ENCODE results near the gene C1GALT1C1.
"Not testable (repeated sequence)": the region's sequence is repeated elsewhere in the genome, so short reads cannot be mapped to it uniquely, and the experiment has no call there.

Gene C1GALT1C1

GRCh38 chrX:120671963-120672362 lies 42.1 kb upstream of the C1GALT1C1 start:
- H3K27ac ChIP-seq: no peak overlapping the region
- H3K4me1 ChIP-seq: no peaks in the 10 kb centered on the region
- no peak overlapping the region for H3K9ac ChIP-seq
- H3K79me2 ChIP-seq: no peaks in the 10 kb centered on the region
- no peaks in the 10 kb centered on the region for H3K36me3 ChIP-seq (ENCODE audit: control insufficient read depth, insufficient read depth, low read length)
- H3K27me3 ChIP-seq (ENCODE audit: control insufficient read depth, insufficient read depth, low read length): no peaks in the 10 kb centered on the region
- no peak overlapping the region for H3K4me2 ChIP-seq (ENCODE audit: low read length)
- TF ChIP-seq, protein P1, sequence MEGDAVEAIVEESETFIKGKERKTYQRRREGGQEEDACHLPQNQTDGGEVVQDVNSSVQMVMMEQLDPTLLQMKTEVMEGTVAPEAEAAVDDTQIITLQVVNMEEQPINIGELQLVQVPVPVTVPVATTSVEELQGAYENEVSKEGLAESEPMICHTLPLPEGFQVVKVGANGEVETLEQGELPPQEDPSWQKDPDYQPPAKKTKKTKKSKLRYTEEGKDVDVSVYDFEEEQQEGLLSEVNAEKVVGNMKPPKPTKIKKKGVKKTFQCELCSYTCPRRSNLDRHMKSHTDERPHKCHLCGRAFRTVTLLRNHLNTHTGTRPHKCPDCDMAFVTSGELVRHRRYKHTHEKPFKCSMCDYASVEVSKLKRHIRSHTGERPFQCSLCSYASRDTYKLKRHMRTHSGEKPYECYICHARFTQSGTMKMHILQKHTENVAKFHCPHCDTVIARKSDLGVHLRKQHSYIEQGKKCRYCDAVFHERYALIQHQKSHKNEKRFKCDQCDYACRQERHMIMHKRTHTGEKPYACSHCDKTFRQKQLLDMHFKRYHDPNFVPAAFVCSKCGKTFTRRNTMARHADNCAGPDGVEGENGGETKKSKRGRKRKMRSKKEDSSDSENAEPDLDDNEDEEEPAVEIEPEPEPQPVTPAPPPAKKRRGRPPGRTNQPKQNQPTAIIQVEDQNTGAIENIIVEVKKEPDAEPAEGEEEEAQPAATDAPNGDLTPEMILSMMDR (IDR thresholded peaks at IDR 0.05): no peak
- H3K9me3 ChIP-seq (ENCODE audit: control insufficient read depth, low read length): no peaks in the 10 kb centered on the region
- H3K4me3 ChIP-seq (ENCODE audit: low read depth, low read length): no peak overlapping the region
- H2AFZ ChIP-seq: no peak overlapping the region

DNA sequence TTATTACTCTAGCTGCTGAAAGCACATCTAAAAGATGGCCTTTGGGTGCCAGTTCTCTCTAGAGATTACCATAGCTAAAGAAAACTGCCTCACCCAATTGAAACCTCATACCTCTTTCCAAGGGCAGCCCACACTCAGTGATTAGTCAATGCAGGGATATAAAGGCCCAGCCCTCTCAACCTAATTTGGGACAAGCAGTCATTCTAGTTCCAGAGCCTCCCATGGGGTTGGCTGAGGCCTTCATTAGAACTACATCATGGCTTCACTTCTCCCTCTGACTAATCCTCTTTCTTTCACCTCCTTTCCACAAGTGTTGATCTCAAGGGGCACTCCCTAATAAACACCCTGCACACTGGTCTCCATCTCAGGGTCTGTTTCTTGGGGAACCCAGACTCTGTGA lies 38.5 kb upstream of the C1GALT1C1 start:
- Histone ChIP-seq H3K79me2 (no peaks in the 10 kb centered on the region), H3K27me3 (ENCODE audit: control insufficient read depth, insufficient read depth, low read length) (no peaks in the 10 kb centered on the region)
- TF ChIP-seq, protein P1 (IDR thresholded peaks at IDR 0.05): no peak

DNA sequence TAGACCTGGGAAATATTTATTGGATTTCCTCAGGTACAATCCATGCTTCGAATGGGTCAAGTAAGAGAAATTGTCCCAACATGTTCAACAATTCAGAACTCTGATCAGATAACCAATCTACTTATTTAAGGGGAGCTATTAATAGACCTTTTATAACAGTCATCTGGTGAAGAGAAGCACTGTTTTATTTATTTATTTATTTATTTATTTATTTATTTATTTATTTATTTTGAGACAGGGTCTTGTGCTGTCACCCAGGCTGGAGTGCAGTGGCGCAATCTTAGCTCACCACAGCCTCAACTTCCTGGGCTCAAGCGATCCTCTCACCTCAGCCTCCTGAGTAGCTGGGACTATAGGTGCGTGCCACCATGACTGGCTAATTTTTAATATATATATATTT lies 34.7 kb upstream of the C1GALT1C1 start:
- not testable (repeated sequence) for H3K4me3 ChIP-seq (ENCODE audit: low read depth, low read length); H3K4me2 ChIP-seq (ENCODE audit: low read length); H3K9ac ChIP-seq; H3K79me2 ChIP-seq; H3K4me1 ChIP-seq; H3K27me3 ChIP-seq (ENCODE audit: control insufficient read depth, insufficient read depth, low read length); H3K9me3 ChIP-seq (ENCODE audit: control insufficient read depth, low read length); H3K27ac ChIP-seq; H3K36me3 ChIP-seq (ENCODE audit: control insufficient read depth, insufficient read depth, low read length); H2AFZ ChIP-seq

More for the DNA sequence above, 38.5 kb upstream of the C1GALT1C1 start:
- Histone ChIP-seq H3K36me3 (ENCODE audit: control insufficient read depth, insufficient read depth, low read length) (no peaks in the 10 kb centered on the region), H3K4me3 (ENCODE audit: low read depth, low read length) (no peak overlapping the region), H3K4me1 (no peaks in the 10 kb centered on the region), H3K9me3 (ENCODE audit: control insufficient read depth, low read length) (no peaks in the 10 kb centered on the region), H2AFZ (no peak overlapping the region), H3K27ac (no peak overlapping the region), H3K9ac (no peak overlapping the region), H3K4me2 (ENCODE audit: low read length) (no peak overlapping the region)

GRCh38 chrX:120664081-120664480 lies 34.2 kb upstream of the C1GALT1C1 start:
- TF ChIP-seq, protein P1 (IDR thresholded peaks at IDR 0.05): peak; percentile 24
- H3K4me3 ChIP-seq (ENCODE audit: low read depth, low read length): no peak overlapping the region

GRCh38 chrX:120662662-120663061 lies 32.8 kb upstream of the C1GALT1C1 start:
- H3K4me3 ChIP-seq (ENCODE audit: low read depth, low read length): no peak overlapping the region
- no peak overlapping the region for H3K9ac ChIP-seq
- H3K4me1 ChIP-seq: no peaks in the 10 kb centered on the region
- H3K27me3 ChIP-seq (ENCODE audit: control insufficient read depth, insufficient read depth, low read length): no peaks in the 10 kb centered on the region
- no peak overlapping the region for H3K27ac ChIP-seq
- H3K79me2 ChIP-seq: no peaks in the 10 kb centered on the region
- H3K36me3 ChIP-seq (ENCODE audit: control insufficient read depth, insufficient read depth, low read length): no peaks in the 10 kb centered on the region
- TF ChIP-seq, protein P1 (IDR thresholded peaks at IDR 0.05): no peak
- no peak overlapping the region for H2AFZ ChIP-seq
- H3K4me2 ChIP-seq (ENCODE audit: low read length): no peak overlapping the region
- H3K9me3 ChIP-seq (ENCODE audit: control insufficient read depth, low read length): no peaks in the 10 kb centered on the region

More at GRCh38 chrX:120664081-120664480, 34.2 kb upstream of the C1GALT1C1 start:
- no peak overlapping the region for H3K4me2 ChIP-seq (ENCODE audit: low read length)
- no peaks in the 10 kb centered on the region for H3K27me3 ChIP-seq (ENCODE audit: control insufficient read depth, insufficient read depth, low read length)
- H3K9ac ChIP-seq: no peak overlapping the region
- no peaks in the 10 kb centered on the region for H3K4me1 ChIP-seq
- H3K36me3 ChIP-seq (ENCODE audit: control insufficient read depth, insufficient read depth, low read length): no peaks in the 10 kb centered on the region
- no peaks in the 10 kb centered on the region for H3K9me3 ChIP-seq (ENCODE audit: control insufficient read depth, low read length)
- H3K79me2 ChIP-seq: no peaks in the 10 kb centered on the region
- H2AFZ ChIP-seq: no peak overlapping the region
- H3K27ac ChIP-seq: no peak overlapping the region
